AG10803 (cell line): Measurements from ENCODE around the gene POLR3A.

Experiments
- DNase-seq: peaks from one replicate; pipeline ENCODE4 v3.0.0; 2010; ENCODE audit warnings: low read depth
- H3K4me3 ChIP-seq: 2 replicates; pipeline ENCODE4 v1.5.1; 2011; ENCODE audit warnings: mild to moderate bottlenecking, low read length, control low read depth
- CTCF ChIP-seq: conservative IDR thresholded peaks from 2 replicates; pipeline ENCODE4 v1.5.1; 2011; ENCODE audit warnings: mild to moderate bottlenecking, low read length, control low read depth, inconsistent platforms

POLR3A gene

GRCh38 chr10:78019264-78019663 is 10.1 kb downstream of the POLR3A start:
- no peak overlapping the region for H3K4me3 ChIP-seq
- no peak for TF ChIP-seq CTCF
- DNase-seq = no peak

- TF ChIP-seq CTCF = no peak
- no peak for DNase-seq
- H3K4me3 ChIP-seq = no peak overlapping the region
Measured at GRCh38 chr10:78017856-78018255, 11.5 kb downstream of the POLR3A start.

- DNase-seq = no peak
- no peak overlapping the region for H3K4me3 ChIP-seq
- no peak for TF ChIP-seq CTCF
Measured at GRCh38 chr10:78015546-78015945, 13.8 kb downstream of the POLR3A start.

- TF ChIP-seq CTCF = no peak
- no peak for DNase-seq
- no peak overlapping the region for H3K4me3 ChIP-seq
Measured at GRCh38 chr10:78013564-78013963, 15.8 kb downstream of the POLR3A start.

- H3K4me3 ChIP-seq = no peak overlapping the region
- no peak for DNase-seq
- TF ChIP-seq CTCF = no peak
Measured at GRCh38 chr10:78011065-78011464, 18.2 kb downstream of the POLR3A start.

- no peak for DNase-seq
- no peak for TF ChIP-seq CTCF
- H3K4me3 ChIP-seq = no peak overlapping the region
Measured at GRCh38 chr10:78010278-78010677, 19.0 kb downstream of the POLR3A start.

- H3K4me3 ChIP-seq = no peak overlapping the region
- TF ChIP-seq CTCF = no peak
- DNase-seq = no peak
Measured at GRCh38 chr10:78009662-78010061, 19.7 kb downstream of the POLR3A start.
